Measurements from ENCODE around the gene DAGLA.

DAGLA gene

GRCh38 chr11:61730240-61730994, 50.2 kb downstream of the DAGLA start:
- no peak overlapping the region for H3K27ac ChIP-seq
- TF ChIP-seq CTCF (IDR thresholded peaks at IDR 0.05): no peak
- DNase-seq (ENCODE audit: low spot score): no peak

GRCh38 chr11:61731211-61731951, 51.2 kb downstream of the DAGLA start:
- H3K4me3 ChIP-seq: no peak overlapping the region
- DNase-seq (ENCODE audit: low spot score): no peak
- H3K27ac ChIP-seq: no peak overlapping the region
- TF ChIP-seq CTCF (IDR thresholded peaks at IDR 0.05): no peak

More at GRCh38 chr11:61730240-61730994, 50.2 kb downstream of the DAGLA start:
- H3K4me3 ChIP-seq: no peak overlapping the region

- H3K27ac ChIP-seq: peak overlapping the region in 1 of 2 donors; percentile 3
- DNase-seq (ENCODE audit: low spot score): no peak
- no peak for TF ChIP-seq CTCF (IDR thresholded peaks at IDR 0.05)
- no peak overlapping the region for H3K4me3 ChIP-seq
Observed at GRCh38 chr11:61731952-61732675, 51.9 kb downstream of the DAGLA start.

GRCh38 chr11:61732705-61733104, 52.5 kb downstream of the DAGLA start:
- H3K27ac ChIP-seq: peak overlapping the region; percentile 3 to 36
- no peak overlapping the region for H3K4me3 ChIP-seq
- DNase-seq (ENCODE audit: low spot score): no peak
- no peak for TF ChIP-seq CTCF (IDR thresholded peaks at IDR 0.05)

GRCh38 chr11:61733120-61733978, 53.2 kb downstream of the DAGLA start:
- Histone ChIP-seq H3K27ac (peak overlapping the region; percentile 3 to 36), H3K4me3 (no peak overlapping the region)
- peak; percentile 85 for DNase-seq (ENCODE audit: low spot score)
- TF ChIP-seq CTCF (IDR thresholded peaks at IDR 0.05): peak; percentile 98

- no peak overlapping the region for H3K27ac ChIP-seq
Observed at GRCh38 chr11:61734767-61735166, 54.6 kb downstream of the DAGLA start.

More at GRCh38 chr11:61734767-61735166, 54.6 kb downstream of the DAGLA start:
- no peak overlapping the region for H3K4me3 ChIP-seq
- no peak for DNase-seq (ENCODE audit: low spot score)
- TF ChIP-seq CTCF (IDR thresholded peaks at IDR 0.05): no peak
